ENCODE results near the gene S100A7A. TPM values are rescaled to one million over a fixed set of nuclear protein-coding genes. Genes with fewer than 3 reads are reported as not detected.

The S100A7A gene
- total RNA-seq, 1 donor = not detected

DNA sequence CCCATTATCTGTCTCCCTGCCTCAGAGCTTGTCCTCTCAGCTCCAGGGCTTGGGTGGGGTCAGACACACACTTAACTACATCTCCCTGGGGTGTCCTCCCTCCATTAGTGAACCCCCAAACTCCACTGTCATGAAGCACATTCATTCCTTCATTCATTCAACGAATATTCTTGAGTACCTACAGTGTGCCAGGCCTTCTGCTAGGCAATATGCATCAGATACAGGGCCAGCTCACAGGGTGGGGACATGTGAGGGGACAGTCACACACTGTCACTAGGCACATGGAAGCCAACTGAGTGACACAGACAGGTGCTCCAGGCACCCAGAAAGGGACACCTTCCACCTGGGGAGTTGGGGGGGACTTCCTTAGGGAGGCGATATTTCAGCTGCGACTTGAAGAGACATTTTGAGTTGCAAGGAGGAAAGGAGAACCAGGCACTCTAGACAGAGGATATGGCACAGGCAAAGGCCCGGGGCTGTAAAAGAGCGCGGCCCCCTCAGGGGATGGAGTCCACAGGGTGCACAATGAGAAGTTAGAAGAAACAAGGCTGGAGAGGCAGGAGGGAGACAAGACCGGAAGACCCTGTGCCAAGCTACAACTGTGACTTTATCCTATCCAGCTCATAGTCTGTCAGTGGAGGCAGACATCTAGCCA lies 16.8 kb upstream of the S100A7A start:
- H3K4me3 ChIP-seq (ENCODE audit: low read depth, low read length) = no peak overlapping the region
- TF ChIP-seq, protein P1, sequence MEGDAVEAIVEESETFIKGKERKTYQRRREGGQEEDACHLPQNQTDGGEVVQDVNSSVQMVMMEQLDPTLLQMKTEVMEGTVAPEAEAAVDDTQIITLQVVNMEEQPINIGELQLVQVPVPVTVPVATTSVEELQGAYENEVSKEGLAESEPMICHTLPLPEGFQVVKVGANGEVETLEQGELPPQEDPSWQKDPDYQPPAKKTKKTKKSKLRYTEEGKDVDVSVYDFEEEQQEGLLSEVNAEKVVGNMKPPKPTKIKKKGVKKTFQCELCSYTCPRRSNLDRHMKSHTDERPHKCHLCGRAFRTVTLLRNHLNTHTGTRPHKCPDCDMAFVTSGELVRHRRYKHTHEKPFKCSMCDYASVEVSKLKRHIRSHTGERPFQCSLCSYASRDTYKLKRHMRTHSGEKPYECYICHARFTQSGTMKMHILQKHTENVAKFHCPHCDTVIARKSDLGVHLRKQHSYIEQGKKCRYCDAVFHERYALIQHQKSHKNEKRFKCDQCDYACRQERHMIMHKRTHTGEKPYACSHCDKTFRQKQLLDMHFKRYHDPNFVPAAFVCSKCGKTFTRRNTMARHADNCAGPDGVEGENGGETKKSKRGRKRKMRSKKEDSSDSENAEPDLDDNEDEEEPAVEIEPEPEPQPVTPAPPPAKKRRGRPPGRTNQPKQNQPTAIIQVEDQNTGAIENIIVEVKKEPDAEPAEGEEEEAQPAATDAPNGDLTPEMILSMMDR (IDR thresholded peaks at IDR 0.05; ENCODE audit: insufficient read depth, low read depth, low read length) = no peak
- DNase-seq (ENCODE audit: low read depth) = no peak

DNA sequence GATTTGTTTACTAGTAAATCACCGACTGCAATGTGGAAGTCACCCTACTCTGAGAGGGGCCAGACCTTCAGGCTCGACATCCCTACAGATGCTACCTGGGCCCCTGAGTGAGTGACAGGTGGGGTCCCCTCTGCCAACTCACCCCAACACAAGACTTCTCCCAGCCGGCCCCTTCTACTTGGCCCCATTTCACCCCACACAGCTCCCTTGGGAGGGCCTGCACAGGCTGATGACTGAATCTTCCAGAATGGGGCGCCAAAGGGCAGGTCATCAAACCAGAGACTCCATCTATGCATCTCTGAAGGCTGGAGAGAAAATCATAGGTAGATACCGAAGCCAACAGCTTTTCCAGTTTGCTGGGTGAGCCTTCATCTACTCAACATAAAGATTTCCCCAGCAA lies 16.1 kb upstream of the S100A7A start:
- H3K4me3 ChIP-seq (ENCODE audit: low read depth, low read length) = no peak overlapping the region
- no peak for DNase-seq (ENCODE audit: low read depth)
- TF ChIP-seq, protein P1 (IDR thresholded peaks at IDR 0.05; ENCODE audit: insufficient read depth, low read depth, low read length) = peak; percentile 15

DNA sequence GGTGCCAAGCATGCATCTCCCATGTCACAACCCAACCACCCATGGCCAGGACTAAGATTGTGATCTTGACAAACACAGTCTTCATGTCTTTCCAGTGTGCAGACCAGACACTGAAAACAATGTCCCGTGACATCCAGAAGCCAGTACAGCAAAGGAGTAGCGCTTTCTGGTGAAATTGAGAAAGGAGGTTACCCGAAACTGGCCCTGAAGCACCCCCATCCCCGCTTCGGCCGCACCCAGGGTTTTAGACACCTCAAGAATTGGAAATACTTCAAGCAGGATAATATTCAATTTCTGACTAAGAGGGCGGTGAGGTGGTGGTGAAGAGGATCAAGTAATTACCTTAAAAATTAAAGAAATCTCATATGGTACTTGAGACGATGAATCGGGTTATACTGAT lies 14.9 kb upstream of the S100A7A start:
- H3K4me3 ChIP-seq (ENCODE audit: low read depth, low read length) = no peak overlapping the region
- TF ChIP-seq, protein P1 (IDR thresholded peaks at IDR 0.05; ENCODE audit: insufficient read depth, low read depth, low read length) = no peak
- DNase-seq (ENCODE audit: low read depth) = no peak

DNA sequence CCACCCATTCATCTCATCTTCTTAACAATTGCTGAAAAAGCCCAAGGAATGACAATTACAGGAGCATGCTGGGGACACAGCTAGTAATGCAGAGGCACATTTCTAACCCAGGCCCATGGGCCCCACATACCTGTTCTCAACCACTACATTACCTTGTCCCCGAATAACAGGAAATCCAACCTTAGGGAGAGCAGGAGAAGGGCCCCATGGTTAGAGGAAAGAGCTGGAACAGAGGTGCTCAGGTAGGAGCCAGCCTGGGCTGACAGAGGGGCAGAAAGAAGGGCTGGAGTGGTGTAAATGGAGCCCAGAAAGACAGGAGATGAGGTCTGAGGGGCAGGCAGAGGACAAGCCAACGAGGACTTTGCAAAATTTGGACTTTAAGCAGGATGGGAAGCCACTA lies 14.1 kb upstream of the S100A7A start:
- TF ChIP-seq, protein P1 (IDR thresholded peaks at IDR 0.05; ENCODE audit: insufficient read depth, low read depth, low read length) = no peak

DNA sequence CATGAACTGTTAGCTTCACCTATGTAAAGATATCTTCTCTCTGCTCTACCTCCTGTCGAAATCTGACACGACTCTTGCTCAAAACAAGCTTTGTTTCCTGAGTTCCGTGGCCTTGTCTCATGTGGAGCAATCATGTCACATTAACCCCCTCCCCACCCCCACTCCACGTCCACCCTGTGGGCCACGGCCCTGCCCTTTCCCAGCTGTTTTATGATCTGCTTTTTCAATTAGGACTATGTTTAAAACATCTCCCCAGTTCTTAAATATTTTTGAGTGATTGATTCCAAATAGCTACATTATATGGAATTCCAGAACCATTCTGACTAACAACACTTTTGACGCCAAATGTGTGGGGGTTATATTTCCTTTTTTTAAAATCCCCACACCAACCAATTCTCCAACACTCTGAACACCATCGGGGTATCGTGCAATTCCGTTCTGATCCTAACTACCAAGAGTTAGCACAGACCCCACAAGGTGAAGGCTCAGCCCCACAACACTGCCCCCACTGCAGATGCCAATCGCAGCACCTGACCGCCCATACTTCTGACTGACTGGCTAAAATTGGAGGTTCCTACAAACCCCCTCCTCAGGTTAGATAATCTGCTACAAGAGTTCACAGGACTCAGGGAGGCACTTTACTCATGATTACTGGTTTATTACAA lies 12.8 kb upstream of the S100A7A start:
- no peak for DNase-seq (ENCODE audit: low read depth)
- TF ChIP-seq, protein P1 (IDR thresholded peaks at IDR 0.05; ENCODE audit: insufficient read depth, low read depth, low read length) = no peak
- H3K4me3 ChIP-seq (ENCODE audit: low read depth, low read length) = no peak overlapping the region

More for the DNA sequence above, 14.1 kb upstream of the S100A7A start:
- no peak overlapping the region for H3K4me3 ChIP-seq (ENCODE audit: low read depth, low read length)
- no peak for DNase-seq (ENCODE audit: low read depth)

DNA sequence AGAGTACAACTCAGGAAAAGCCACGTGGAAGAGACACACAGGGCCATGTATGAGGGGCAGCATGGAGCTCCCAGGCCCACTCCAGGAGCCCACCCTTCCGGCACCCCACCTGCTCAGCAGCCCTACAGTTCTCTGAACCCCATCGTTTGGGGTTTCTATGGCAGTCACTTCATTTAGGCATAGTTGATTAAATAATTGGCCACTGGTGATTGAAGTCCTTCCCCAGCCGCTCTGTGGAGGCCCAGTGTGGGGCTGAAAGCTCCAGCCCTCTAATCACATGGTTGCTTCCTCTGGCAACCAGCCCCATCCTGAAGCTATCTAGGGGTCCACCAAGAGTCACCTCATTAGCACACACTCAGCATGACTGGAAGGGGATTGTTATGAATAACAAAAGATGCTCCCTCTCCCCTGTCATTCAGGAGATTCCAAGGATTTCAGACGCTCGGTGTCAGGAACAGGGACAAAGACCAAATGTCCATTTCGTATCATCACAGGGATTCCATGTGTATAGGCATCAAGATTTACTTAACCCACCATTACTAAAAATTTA lies 12.2 kb upstream of the S100A7A start:
- no peak for DNase-seq (ENCODE audit: low read depth)
- H3K4me3 ChIP-seq (ENCODE audit: low read depth, low read length) = no peak overlapping the region
- TF ChIP-seq, protein P1 (IDR thresholded peaks at IDR 0.05; ENCODE audit: insufficient read depth, low read depth, low read length) = no peak

Measured in fibroblast of villous mesenchyme (primary cell).